Measurements from ENCODE around the gene SERGEF.
"Not testable (repeated sequence)": the region's sequence is repeated elsewhere in the genome, so short reads cannot be mapped to it uniquely, and the experiment has no call there.

The SERGEF gene

DNA sequence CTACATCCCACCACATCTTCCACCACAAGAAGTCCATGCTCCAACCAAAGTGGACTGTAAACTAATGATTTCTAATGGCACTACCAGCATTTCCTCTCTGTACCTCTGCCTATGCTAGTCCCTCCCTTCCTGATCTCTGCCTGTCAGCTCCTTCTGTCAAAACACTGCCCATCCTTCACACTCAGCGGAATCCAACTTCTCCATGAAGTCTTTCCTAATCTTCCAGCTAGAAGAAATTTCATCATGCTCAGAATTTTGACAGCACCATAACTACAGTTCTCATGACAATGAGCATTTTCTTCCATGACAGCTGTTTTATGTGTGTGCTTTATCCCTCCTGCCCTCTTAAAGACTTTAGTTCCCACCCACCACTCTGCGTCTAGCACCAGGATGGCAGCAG is 111.4 kb downstream of the SERGEF start:
- no peaks in the 10 kb centered on the region for H3K9me2 ChIP-seq (replicated peaks; ENCODE audit: control insufficient read depth, low read length)
- no peaks in the 10 kb centered on the region for H3K27me3 ChIP-seq (ENCODE audit: control insufficient read depth, low read length)
- H3K4me3 ChIP-seq (ENCODE audit: low read length), result no peak overlapping the region
- no peaks in the 10 kb centered on the region for H3K4me1 ChIP-seq (ENCODE audit: control insufficient read depth, low read length)
- no peaks in the 10 kb centered on the region for H3F3A ChIP-seq (ENCODE audit: control insufficient read depth, insufficient read depth)
- no peaks in the 10 kb centered on the region for H3K9me3 ChIP-seq (ENCODE audit: control insufficient read depth, insufficient read depth, low read length)
- H4K20me1 ChIP-seq (ENCODE audit: control insufficient read depth, insufficient read depth, low read depth, low read length), result no peaks in the 10 kb centered on the region
- no peak overlapping the region for H3K4me2 ChIP-seq (ENCODE audit: low read length)
- no peaks in the 10 kb centered on the region for H3K79me2 ChIP-seq (ENCODE audit: control insufficient read depth, low read length)
- TF ChIP-seq EZH2phosphoT487 (IDR thresholded peaks at IDR 0.05; ENCODE audit: borderline replicate concordance, low read length) (no peak), CTCF (IDR thresholded peaks at IDR 0.05; ENCODE audit: low read depth, low read length, poor library complexity, severe bottlenecking) (no peak)
- H3K27ac ChIP-seq (ENCODE audit: low read depth, low read length), result no peak overlapping the region
- no peaks in the 10 kb centered on the region for H3K36me3 ChIP-seq (ENCODE audit: control insufficient read depth, low read length)

DNA sequence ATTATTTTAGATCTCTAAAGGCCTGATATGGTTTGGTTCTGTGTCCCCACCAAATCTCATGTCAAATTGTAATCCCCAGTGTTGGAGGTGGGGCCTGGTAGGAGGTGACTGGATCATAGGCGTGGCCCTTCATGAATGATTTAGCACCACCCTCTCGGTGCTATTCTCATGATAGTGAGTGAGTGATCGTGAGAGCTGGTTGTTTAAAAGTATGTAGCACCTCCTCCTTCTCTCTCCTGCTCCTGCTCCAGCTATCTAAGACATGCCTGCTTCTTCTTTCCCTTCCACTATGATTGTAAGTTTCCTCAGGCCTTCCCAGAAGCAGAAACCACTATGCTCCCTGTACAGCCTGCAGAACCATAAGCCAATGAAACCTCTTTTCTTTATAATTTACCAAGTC is 114.1 kb downstream of the SERGEF start:
- Histone ChIP-seq H3K9me3 (ENCODE audit: control insufficient read depth, insufficient read depth, low read length) (no peaks in the 10 kb centered on the region), H3K4me1 (ENCODE audit: control insufficient read depth, low read length) (no peaks in the 10 kb centered on the region), H3K9me2 (replicated peaks; ENCODE audit: control insufficient read depth, low read length) (no peaks in the 10 kb centered on the region), H3K36me3 (ENCODE audit: control insufficient read depth, low read length) (no peaks in the 10 kb centered on the region; the same call in 1 of the 2 replicates), H3K27ac (ENCODE audit: low read depth, low read length) (no peak overlapping the region), H3F3A (ENCODE audit: control insufficient read depth, insufficient read depth) (no peaks in the 10 kb centered on the region), H3K27me3 (ENCODE audit: control insufficient read depth, low read length) (no peaks in the 10 kb centered on the region), H4K20me1 (ENCODE audit: control insufficient read depth, insufficient read depth, low read depth, low read length) (no peaks in the 10 kb centered on the region), H3K79me2 (ENCODE audit: control insufficient read depth, low read length) (no peaks in the 10 kb centered on the region), H3K4me3 (ENCODE audit: low read length) (no peak overlapping the region), H3K4me2 (ENCODE audit: low read length) (no peak overlapping the region)
- no peak for TF ChIP-seq EZH2phosphoT487 (IDR thresholded peaks at IDR 0.05; ENCODE audit: borderline replicate concordance, low read length)
- no peak for TF ChIP-seq CTCF (IDR thresholded peaks at IDR 0.05; ENCODE audit: low read depth, low read length, poor library complexity, severe bottlenecking)

GRCh38 chr11:17898071-17898470 is 114.8 kb downstream of the SERGEF start:
- no peak for TF ChIP-seq CTCF (IDR thresholded peaks at IDR 0.05; ENCODE audit: low read depth, low read length, poor library complexity, severe bottlenecking)
- no peak for TF ChIP-seq EZH2phosphoT487 (IDR thresholded peaks at IDR 0.05; ENCODE audit: borderline replicate concordance, low read length)
- Histone ChIP-seq H3K4me3 (ENCODE audit: low read length) (no peak overlapping the region), H3K4me2 (ENCODE audit: low read length) (no peak overlapping the region), H3F3A (ENCODE audit: control insufficient read depth, insufficient read depth) (no peaks in the 10 kb centered on the region), H3K36me3 (ENCODE audit: control insufficient read depth, low read length) (no peaks in the 10 kb centered on the region; the same call in 1 of the 2 replicates), H3K27ac (ENCODE audit: low read depth, low read length) (no peak overlapping the region), H3K27me3 (ENCODE audit: control insufficient read depth, low read length) (no peaks in the 10 kb centered on the region), H3K79me2 (ENCODE audit: control insufficient read depth, low read length) (no peaks in the 10 kb centered on the region), H3K9me3 (ENCODE audit: control insufficient read depth, insufficient read depth, low read length) (no peaks in the 10 kb centered on the region), H4K20me1 (ENCODE audit: control insufficient read depth, insufficient read depth, low read depth, low read length) (no peaks in the 10 kb centered on the region), H3K4me1 (ENCODE audit: control insufficient read depth, low read length) (no peaks in the 10 kb centered on the region), H3K9me2 (replicated peaks; ENCODE audit: control insufficient read depth, low read length) (no peaks in the 10 kb centered on the region)

DNA sequence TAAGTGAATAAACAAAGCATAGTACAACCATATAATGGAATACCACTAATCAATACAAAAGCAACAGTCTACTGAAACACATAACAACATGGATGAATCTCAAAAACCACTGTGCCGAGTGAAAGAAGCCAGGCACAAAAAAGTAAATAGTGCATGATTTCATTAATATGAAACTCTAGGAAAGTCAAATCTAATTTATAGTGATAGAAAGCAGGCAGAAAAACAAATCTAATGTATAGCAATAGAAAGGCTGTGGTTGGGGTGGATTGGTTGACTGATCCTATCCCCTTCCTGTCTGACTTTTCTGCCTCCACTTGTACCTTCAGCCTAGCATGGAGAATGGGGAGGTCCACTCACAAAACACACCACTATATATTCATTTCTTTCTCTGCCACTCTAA is 115.4 kb downstream of the SERGEF start:
- no peaks in the 10 kb centered on the region for H3K4me1 ChIP-seq (ENCODE audit: control insufficient read depth, low read length)
- H3K4me3 ChIP-seq (ENCODE audit: low read length), result no peak overlapping the region
- no peaks in the 10 kb centered on the region for H3K27me3 ChIP-seq (ENCODE audit: control insufficient read depth, low read length)
- no peak for TF ChIP-seq EZH2phosphoT487 (IDR thresholded peaks at IDR 0.05; ENCODE audit: borderline replicate concordance, low read length)
- H3K9me3 ChIP-seq (ENCODE audit: control insufficient read depth, insufficient read depth, low read length), result no peaks in the 10 kb centered on the region
- H4K20me1 ChIP-seq (ENCODE audit: control insufficient read depth, insufficient read depth, low read depth, low read length), result no peaks in the 10 kb centered on the region
- H3K4me2 ChIP-seq (ENCODE audit: low read length), result no peak overlapping the region
- H3K79me2 ChIP-seq (ENCODE audit: control insufficient read depth, low read length), result no peaks in the 10 kb centered on the region
- no peaks in the 10 kb centered on the region; the same call in 1 of the 2 replicates for H3K36me3 ChIP-seq (ENCODE audit: control insufficient read depth, low read length)
- H3K27ac ChIP-seq (ENCODE audit: low read depth, low read length), result no peak overlapping the region
- H3F3A ChIP-seq (ENCODE audit: control insufficient read depth, insufficient read depth), result no peaks in the 10 kb centered on the region
- H3K9me2 ChIP-seq (replicated peaks; ENCODE audit: control insufficient read depth, low read length), result no peaks in the 10 kb centered on the region

DNA sequence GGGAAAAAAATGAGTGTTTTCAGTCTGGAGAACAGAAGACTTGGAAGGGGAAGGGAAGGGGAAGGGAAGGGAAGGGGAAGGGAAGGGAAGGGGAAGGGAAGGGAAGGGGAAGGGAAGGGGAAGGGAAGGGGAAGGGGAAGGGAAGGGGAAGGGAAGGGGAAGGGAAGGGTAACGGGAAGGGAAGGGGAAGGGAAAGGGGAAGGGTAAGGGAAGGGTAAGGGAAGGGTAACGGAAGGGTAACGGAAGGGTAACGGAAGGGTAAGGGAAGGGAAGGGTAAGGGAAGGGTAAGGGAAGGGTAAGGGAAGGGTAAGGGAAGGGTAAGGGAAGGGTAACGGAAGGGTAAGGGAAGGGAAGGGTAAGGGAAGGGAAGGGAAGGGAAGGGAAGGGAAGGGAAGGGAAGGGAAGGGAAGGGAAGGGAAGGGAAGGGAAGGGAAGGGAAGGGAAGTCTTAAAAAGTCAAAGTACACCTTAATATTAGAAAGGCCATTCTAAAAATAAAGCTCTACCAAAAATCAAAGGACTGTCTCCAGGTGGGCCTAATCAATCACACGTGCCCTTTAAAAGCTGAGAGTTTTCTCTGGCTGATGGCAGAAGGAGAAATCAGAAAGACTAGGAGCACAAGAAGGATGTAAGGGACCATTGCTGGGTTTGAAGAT is 116.2 kb downstream of the SERGEF start:
- not testable (repeated sequence) for H4K20me1 ChIP-seq (ENCODE audit: control insufficient read depth, insufficient read depth, low read depth, low read length); H3K9me3 ChIP-seq (ENCODE audit: control insufficient read depth, insufficient read depth, low read length); H3K27ac ChIP-seq (ENCODE audit: low read depth, low read length); H3K4me3 ChIP-seq (ENCODE audit: low read length); H3K9me2 ChIP-seq (replicated peaks; ENCODE audit: control insufficient read depth, low read length); H3K4me2 ChIP-seq (ENCODE audit: low read length); H3K4me1 ChIP-seq (ENCODE audit: control insufficient read depth, low read length); H3K36me3 ChIP-seq (ENCODE audit: control insufficient read depth, low read length); H3K79me2 ChIP-seq (ENCODE audit: control insufficient read depth, low read length); H3F3A ChIP-seq (ENCODE audit: control insufficient read depth, insufficient read depth); H3K27me3 ChIP-seq (ENCODE audit: control insufficient read depth, low read length)
